Measurements from ENCODE around the gene FBXL7. TPM values are rescaled to one million over a fixed set of nuclear protein-coding genes. Genes with fewer than 3 reads are reported as not detected.

The FBXL7 gene
- total RNA-seq, 1 experiment from 2014 or later, result not detected

DNA sequence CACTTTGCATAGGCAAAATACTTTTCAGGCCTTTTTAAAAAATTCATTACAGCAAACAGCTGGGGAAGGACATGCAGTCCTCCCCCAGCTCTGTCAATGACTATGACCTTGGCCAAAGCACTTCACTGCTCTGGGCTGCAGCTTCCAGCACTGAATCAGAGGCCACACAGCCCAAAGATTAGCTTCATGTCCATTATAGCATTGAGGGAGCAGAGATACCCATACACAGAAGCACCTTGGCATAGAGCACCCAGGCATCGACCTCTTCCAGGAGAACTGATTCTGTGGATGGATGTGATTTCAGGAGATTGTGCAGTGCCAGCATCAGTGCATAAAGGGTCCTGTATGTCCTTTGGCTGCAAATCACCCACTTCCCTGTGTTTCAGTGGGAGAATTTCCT, 437.7 kb downstream of the FBXL7 start:
- ChIA-PET POLR2A (ENCODE audit: unreplicated experiment) (no interaction called here), CTCF (no interaction called here)
- Histone ChIP-seq H4K20me1 (ENCODE audit: insufficient read depth) (no peaks in the 10 kb centered on the region), H3F3A (ENCODE audit: insufficient read depth, low read depth) (no peaks in the 10 kb centered on the region), H3K27ac (no peak overlapping the region), H3K9me2 (ENCODE audit: insufficient read depth) (no peaks in the 10 kb centered on the region), H3K79me2 (ENCODE audit: low read depth) (no peaks in the 10 kb centered on the region), H3K9me3 (ENCODE audit: insufficient read depth, low read depth) (no peaks in the 10 kb centered on the region), H3K4me2 (no peak overlapping the region), H3K4me1 (replicated peaks; ENCODE audit: insufficient read depth) (no peaks in the 10 kb centered on the region), H3K27me3 (ENCODE audit: insufficient read depth, low read depth) (peaks cover 12% of the 10 kb centered on the region; the same call in 1 of the 2 replicates), H3K4me3 (no peak overlapping the region), H2AFZ (no peak overlapping the region), H3K36me3 (ENCODE audit: low read depth) (no peaks in the 10 kb centered on the region)
- intact Hi-C loops (cut with micrococcal nuclease; ENCODE audit: unreplicated experiment), result no loop called here
- BruUV-seq (replicated peaks), result no TSS peak
- TF ChIP-seq EZH2 (IDR thresholded peaks at IDR 0.05; ENCODE audit: low read depth), result no peak
- TF ChIP-seq, protein P1, sequence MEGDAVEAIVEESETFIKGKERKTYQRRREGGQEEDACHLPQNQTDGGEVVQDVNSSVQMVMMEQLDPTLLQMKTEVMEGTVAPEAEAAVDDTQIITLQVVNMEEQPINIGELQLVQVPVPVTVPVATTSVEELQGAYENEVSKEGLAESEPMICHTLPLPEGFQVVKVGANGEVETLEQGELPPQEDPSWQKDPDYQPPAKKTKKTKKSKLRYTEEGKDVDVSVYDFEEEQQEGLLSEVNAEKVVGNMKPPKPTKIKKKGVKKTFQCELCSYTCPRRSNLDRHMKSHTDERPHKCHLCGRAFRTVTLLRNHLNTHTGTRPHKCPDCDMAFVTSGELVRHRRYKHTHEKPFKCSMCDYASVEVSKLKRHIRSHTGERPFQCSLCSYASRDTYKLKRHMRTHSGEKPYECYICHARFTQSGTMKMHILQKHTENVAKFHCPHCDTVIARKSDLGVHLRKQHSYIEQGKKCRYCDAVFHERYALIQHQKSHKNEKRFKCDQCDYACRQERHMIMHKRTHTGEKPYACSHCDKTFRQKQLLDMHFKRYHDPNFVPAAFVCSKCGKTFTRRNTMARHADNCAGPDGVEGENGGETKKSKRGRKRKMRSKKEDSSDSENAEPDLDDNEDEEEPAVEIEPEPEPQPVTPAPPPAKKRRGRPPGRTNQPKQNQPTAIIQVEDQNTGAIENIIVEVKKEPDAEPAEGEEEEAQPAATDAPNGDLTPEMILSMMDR (conservative IDR thresholded peaks at IDR 0.05), result no peak
- no peak for DNase-seq

DNA sequence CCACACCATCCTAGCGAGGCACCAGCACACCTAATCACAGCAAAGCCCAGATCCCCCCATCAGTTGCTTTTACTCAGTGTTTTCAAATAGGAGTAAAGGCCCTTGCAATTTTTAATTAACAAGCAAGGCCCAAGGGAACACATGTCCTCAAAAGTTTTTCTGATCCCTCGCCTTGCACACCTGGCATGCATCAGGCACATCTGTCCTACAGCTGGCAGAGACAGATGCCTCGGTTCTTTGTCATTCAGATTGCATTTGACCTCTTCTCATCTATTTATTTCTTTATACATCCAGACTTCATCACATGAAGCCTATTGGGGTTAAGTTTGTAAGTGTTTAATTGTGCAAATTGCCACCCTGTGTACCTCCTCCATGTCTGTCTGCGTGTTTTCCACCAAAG, 438.2 kb downstream of the FBXL7 start:
- H3K79me2 ChIP-seq (ENCODE audit: low read depth), result no peaks in the 10 kb centered on the region
- no peaks in the 10 kb centered on the region for H4K20me1 ChIP-seq (ENCODE audit: insufficient read depth)
- no peak overlapping the region for H3K4me2 ChIP-seq
- H3K9me2 ChIP-seq (ENCODE audit: insufficient read depth), result no peaks in the 10 kb centered on the region
- ChIA-PET CTCF (no interaction called here), POLR2A (ENCODE audit: unreplicated experiment) (no interaction called here)
- no peak overlapping the region for H3K27ac ChIP-seq
- DNase-seq, result no peak
- H3K36me3 ChIP-seq (ENCODE audit: low read depth), result no peaks in the 10 kb centered on the region
- no peak overlapping the region for H3K4me3 ChIP-seq
- H3F3A ChIP-seq (ENCODE audit: insufficient read depth, low read depth), result no peaks in the 10 kb centered on the region
- no peak overlapping the region for H2AFZ ChIP-seq
- H3K27me3 ChIP-seq (ENCODE audit: insufficient read depth, low read depth), result peaks cover 12% of the 10 kb centered on the region; the same call in 1 of the 2 replicates
- intact Hi-C loops (cut with micrococcal nuclease; ENCODE audit: unreplicated experiment), result no loop called here
- H3K4me1 ChIP-seq (replicated peaks; ENCODE audit: insufficient read depth), result no peaks in the 10 kb centered on the region
- no TSS peak for BruUV-seq (replicated peaks)
- TF ChIP-seq, protein P1 (conservative IDR thresholded peaks at IDR 0.05), result no peak
- TF ChIP-seq EZH2 (IDR thresholded peaks at IDR 0.05; ENCODE audit: low read depth), result no peak
- H3K9me3 ChIP-seq (ENCODE audit: insufficient read depth, low read depth), result no peaks in the 10 kb centered on the region

DNA sequence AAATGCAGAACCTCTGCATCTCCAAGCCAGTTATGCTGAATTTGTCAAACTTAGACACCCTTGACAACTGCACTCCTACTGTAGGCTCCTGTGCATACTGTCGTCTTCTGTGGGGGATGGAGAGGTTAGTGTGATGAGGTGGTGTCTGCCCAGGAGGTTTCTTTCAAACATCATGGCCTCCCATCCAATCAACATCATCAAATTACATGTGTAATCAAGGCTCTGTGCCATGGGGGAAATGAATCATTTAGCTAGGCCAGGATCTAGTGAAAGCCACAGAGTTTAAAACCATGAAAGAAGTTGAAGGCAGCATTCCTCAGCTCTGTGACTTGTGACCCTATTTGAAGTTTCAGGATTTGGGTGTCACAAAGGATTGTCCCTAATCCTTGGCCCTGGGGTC, 439.0 kb downstream of the FBXL7 start:
- Histone ChIP-seq H3K27ac (no peak overlapping the region), H4K20me1 (ENCODE audit: insufficient read depth) (no peaks in the 10 kb centered on the region), H3K36me3 (ENCODE audit: low read depth) (no peaks in the 10 kb centered on the region), H3K4me2 (no peak overlapping the region), H3K9me2 (ENCODE audit: insufficient read depth) (no peaks in the 10 kb centered on the region; the same call in 1 of the 2 replicates), H3K4me1 (replicated peaks; ENCODE audit: insufficient read depth) (no peaks in the 10 kb centered on the region), H2AFZ (no peak overlapping the region), H3K4me3 (no peak overlapping the region), H3K27me3 (ENCODE audit: insufficient read depth, low read depth) (peaks cover 12% of the 10 kb centered on the region; the same call in 1 of the 2 replicates), H3K79me2 (ENCODE audit: low read depth) (no peaks in the 10 kb centered on the region), H3F3A (ENCODE audit: insufficient read depth, low read depth) (no peaks in the 10 kb centered on the region), H3K9me3 (ENCODE audit: insufficient read depth, low read depth) (no peaks in the 10 kb centered on the region)
- CTCF ChIA-PET, result no interaction called here
- no peak for TF ChIP-seq EZH2 (IDR thresholded peaks at IDR 0.05; ENCODE audit: low read depth)
- intact Hi-C loops (cut with micrococcal nuclease; ENCODE audit: unreplicated experiment), result no loop called here
- POLR2A ChIA-PET (ENCODE audit: unreplicated experiment), result no interaction called here
- no peak for DNase-seq
- no TSS peak for BruUV-seq (replicated peaks)

DNA sequence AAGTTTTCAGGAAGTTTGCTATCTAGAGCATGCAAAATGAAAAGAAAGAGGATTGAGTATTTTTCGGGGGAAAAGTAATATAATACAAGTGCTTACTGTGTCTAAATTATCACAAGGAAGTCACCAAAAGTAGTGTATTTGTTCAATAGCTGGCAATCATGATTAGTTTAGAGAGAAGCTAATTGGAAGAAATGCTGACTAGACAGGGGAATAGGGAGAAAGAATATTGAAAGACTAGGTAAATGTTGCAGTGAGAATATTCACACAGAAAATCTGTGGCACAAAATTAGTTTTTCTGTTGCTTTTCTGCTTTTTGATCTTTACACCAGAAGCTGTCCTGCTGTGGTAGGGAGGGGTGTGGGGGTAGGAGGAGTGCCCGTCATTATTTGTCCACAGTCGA, 440.9 kb downstream of the FBXL7 start:
- BruUV-seq (replicated peaks), result no TSS peak
- no peak overlapping the region for H3K4me2 ChIP-seq
- no peaks in the 10 kb centered on the region for H3F3A ChIP-seq (ENCODE audit: insufficient read depth, low read depth)
- H3K79me2 ChIP-seq (ENCODE audit: low read depth), result no peaks in the 10 kb centered on the region
- no peaks in the 10 kb centered on the region for H3K36me3 ChIP-seq (ENCODE audit: low read depth)
- TF ChIP-seq EZH2 (IDR thresholded peaks at IDR 0.05; ENCODE audit: low read depth), result no peak
- TF ChIP-seq, protein P1 (conservative IDR thresholded peaks at IDR 0.05), result no peak
- ChIA-PET POLR2A (ENCODE audit: unreplicated experiment) (no interaction called here), CTCF (no interaction called here)
- intact Hi-C loops (cut with micrococcal nuclease; ENCODE audit: unreplicated experiment), result no loop called here
- no peak overlapping the region for H3K4me3 ChIP-seq
- H2AFZ ChIP-seq, result no peak overlapping the region
- H3K27me3 ChIP-seq (ENCODE audit: insufficient read depth, low read depth), result peaks cover under 1% of the 10 kb centered on the region; the same call in 1 of the 2 replicates
- no peaks in the 10 kb centered on the region for H3K9me3 ChIP-seq (ENCODE audit: insufficient read depth, low read depth)
- no peaks in the 10 kb centered on the region for H3K4me1 ChIP-seq (replicated peaks; ENCODE audit: insufficient read depth)
- H4K20me1 ChIP-seq (ENCODE audit: insufficient read depth), result no peaks in the 10 kb centered on the region
- H3K9me2 ChIP-seq (ENCODE audit: insufficient read depth), result no peaks in the 10 kb centered on the region; the same call in 1 of the 2 replicates
- no peak overlapping the region for H3K27ac ChIP-seq
- no peak for DNase-seq
